PC-9 (cell line): ENCODE measurements around the gene CACNA1S.

Experiments used
- EZH2 ChIP-seq: fragments of 200-600 bp; sonication (generic); IDR thresholded peaks from 2 replicates; pipeline ENCODE4 v1.8.0; 2017; ENCODE audit warnings: antibody characterized with exemption, low read depth
- TF ChIP-seq, protein P1 (sequence below): fragments of 200-600 bp; sonication (generic); conservative IDR thresholded peaks from 2 replicates; pipeline ENCODE4 v1.6.1; 2017; ENCODE audit warnings: mixed run types, antibody characterized with exemption, mild to moderate bottlenecking, moderate library complexity

DNA sequence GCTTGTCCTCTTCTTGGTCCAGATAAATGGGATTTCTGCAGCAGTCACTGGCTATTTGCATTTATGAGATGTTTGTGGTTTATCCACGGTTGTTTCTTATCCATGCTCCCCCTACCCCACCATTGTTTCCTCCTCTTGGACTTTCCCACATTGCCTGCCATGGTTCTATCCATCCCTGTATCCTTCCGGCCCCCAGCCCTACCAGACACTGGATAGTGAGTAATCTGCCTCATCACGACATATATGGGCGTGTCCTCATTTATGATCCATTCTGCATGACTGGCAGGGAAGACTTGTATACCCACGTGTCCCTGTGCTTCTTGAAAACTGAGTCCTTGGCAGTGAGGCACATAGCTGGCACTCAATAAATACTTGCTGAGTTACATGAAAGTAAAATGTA is 40.1 kb downstream of the CACNA1S start:
- TF ChIP-seq, protein P1, sequence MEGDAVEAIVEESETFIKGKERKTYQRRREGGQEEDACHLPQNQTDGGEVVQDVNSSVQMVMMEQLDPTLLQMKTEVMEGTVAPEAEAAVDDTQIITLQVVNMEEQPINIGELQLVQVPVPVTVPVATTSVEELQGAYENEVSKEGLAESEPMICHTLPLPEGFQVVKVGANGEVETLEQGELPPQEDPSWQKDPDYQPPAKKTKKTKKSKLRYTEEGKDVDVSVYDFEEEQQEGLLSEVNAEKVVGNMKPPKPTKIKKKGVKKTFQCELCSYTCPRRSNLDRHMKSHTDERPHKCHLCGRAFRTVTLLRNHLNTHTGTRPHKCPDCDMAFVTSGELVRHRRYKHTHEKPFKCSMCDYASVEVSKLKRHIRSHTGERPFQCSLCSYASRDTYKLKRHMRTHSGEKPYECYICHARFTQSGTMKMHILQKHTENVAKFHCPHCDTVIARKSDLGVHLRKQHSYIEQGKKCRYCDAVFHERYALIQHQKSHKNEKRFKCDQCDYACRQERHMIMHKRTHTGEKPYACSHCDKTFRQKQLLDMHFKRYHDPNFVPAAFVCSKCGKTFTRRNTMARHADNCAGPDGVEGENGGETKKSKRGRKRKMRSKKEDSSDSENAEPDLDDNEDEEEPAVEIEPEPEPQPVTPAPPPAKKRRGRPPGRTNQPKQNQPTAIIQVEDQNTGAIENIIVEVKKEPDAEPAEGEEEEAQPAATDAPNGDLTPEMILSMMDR = no peak
- TF ChIP-seq EZH2 = no peak
